ENCODE results near the gene CCDC9B.
A peak's percentile ranks its signal among the peaks of the same experiment; 100 is the strongest.

DNA sequence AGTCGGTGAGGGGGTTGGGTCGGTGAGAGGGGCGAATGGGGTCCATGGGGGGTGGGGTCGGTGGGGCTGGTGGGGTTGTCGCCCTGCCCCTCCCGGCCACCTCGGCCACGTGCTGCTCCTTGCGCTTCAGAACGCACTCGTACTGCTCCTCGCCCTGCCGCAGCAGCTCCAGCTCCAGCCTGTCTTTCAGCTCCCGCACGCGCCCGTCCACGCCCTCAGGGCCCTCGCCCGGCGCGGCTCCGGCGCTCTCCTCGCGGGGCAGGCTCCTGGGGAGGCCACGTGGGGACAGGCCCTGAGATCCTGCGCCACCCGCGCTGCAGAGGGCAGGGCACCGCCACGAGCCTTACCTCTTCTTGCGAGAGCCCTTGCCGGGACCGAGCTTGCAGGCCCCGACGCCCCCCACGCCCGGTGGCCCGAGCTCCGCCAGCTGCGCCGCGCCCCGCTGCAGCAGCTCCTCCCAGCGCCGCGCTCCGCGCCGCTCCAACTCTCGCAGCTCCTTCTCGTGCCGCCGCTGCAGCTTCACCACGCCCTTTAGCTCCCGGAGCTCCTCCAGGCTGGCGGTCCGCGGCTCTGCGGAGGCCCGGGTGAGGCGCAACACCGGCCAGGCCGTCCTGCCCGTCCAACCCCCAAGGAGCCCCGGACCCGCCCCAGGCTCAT lies 49.7 kb downstream of the CCDC9B start:
- TF ChIP-seq CTCF (conservative IDR thresholded peaks at IDR 0.05; ENCODE audit: low read depth, low read length) (no peak), RFX5 (IDR thresholded peaks at IDR 0.05; ENCODE audit: low read depth, low read length) (no peak), MAFK (IDR thresholded peaks at IDR 0.05; ENCODE audit: low read depth, low read length) (no peak), POLR2A (IDR thresholded peaks at IDR 0.05; ENCODE audit: low read depth, low read length) (no peak), NFE2L2 (IDR thresholded peaks at IDR 0.05; ENCODE audit: low read depth, low read length) (no peak), RCOR1 (IDR thresholded peaks at IDR 0.05; ENCODE audit: insufficient replicate concordance, low read length) (no peak), MAZ (IDR thresholded peaks at IDR 0.05; ENCODE audit: borderline replicate concordance, low read depth, low read length) (no peak)
- TF ChIP-seq, protein P1, sequence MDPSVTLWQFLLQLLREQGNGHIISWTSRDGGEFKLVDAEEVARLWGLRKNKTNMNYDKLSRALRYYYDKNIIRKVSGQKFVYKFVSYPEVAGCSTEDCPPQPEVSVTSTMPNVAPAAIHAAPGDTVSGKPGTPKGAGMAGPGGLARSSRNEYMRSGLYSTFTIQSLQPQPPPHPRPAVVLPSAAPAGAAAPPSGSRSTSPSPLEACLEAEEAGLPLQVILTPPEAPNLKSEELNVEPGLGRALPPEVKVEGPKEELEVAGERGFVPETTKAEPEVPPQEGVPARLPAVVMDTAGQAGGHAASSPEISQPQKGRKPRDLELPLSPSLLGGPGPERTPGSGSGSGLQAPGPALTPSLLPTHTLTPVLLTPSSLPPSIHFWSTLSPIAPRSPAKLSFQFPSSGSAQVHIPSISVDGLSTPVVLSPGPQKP (IDR thresholded peaks at IDR 0.05; ENCODE audit: borderline replicate concordance, low read depth, low read length) = no peak
- TF ChIP-seq, protein P2, sequence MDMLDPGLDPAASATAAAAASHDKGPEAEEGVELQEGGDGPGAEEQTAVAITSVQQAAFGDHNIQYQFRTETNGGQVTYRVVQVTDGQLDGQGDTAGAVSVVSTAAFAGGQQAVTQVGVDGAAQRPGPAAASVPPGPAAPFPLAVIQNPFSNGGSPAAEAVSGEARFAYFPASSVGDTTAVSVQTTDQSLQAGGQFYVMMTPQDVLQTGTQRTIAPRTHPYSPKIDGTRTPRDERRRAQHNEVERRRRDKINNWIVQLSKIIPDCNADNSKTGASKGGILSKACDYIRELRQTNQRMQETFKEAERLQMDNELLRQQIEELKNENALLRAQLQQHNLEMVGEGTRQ (IDR thresholded peaks at IDR 0.05; ENCODE audit: low read depth, low read length) = peak; percentile 51; the same call in 1 of the 2 replicates

Measured in IMR-90 (cell line).